H1 (cell line): ENCODE measurements around the gene SCG3. TPM values are rescaled to one million over a fixed set of nuclear protein-coding genes. Genes with fewer than 3 reads are reported as not detected.

ENCODE experiments used
- CTCF ChIA-PET: fragments of 300-600 bp; sonication (Branson Sonifier 250); formaldehyde crosslinking; loops from one replicate; lab custom pipeline; 2021; ENCODE audit not compliant: partially characterized antibody; lab: Charles Lee
- POLR2A ChIA-PET: fragments of 300-600 bp; sonication (Branson Sonifier 250); formaldehyde crosslinking; loops from one replicate; lab custom pipeline; 2021; ENCODE audit warnings: inconsistent platforms; ENCODE audit not compliant: partially characterized antibody; lab: Charles Lee
- DNase-seq, 2 experiments: peaks; one replicate each; pipeline versions ENCODE4 v3.0.0 to v3.0.0-alpha.2; 2010 to 2022; ENCODE audit warnings: low spot score in 2 of 2, low read depth in 1 of 2, mixed read lengths in 1 of 2
- FAIRE-seq: peaks from 2 replicates; lab custom pipeline; 2011; peaks lifted over from hg19 to GRCh38; lab: Jason Lieb, UNC
- H2AFZ ChIP-seq: 2 replicates; pipeline ENCODE4 v1.8.1; 2012; ENCODE audit warnings: low read length, inconsistent platforms
- H2AK5ac ChIP-seq: 2 replicates; pipeline ENCODE4 v1.6.1; 2013; ENCODE audit warnings: low read depth, low read length
- H2BK120ac ChIP-seq: replicated peaks from 2 replicates; pipeline ENCODE3; 2013; ENCODE audit warnings: low read depth, low read length, inconsistent platforms
- H2BK12ac ChIP-seq: 2 replicates; pipeline ENCODE4 v1.6.1; 2013; ENCODE audit warnings: low read depth, low read length
- H2BK15ac ChIP-seq: 2 replicates; pipeline ENCODE4 v1.6.1; 2013; ENCODE audit warnings: low read length
- H2BK20ac ChIP-seq: 2 replicates; pipeline ENCODE4 v1.6.1; 2013; ENCODE audit warnings: low read length
- H2BK5ac ChIP-seq: 2 replicates; pipeline ENCODE4 v1.6.1; 2013; ENCODE audit warnings: low read depth, low read length
- H3K14ac ChIP-seq: 2 replicates; pipeline ENCODE4 v1.6.1; 2013; ENCODE audit warnings: inconsistent platforms; ENCODE audit not compliant: insufficient read length
- H3K18ac ChIP-seq: 2 replicates; pipeline ENCODE4 v1.6.1; 2013; ENCODE audit warnings: low read length; ENCODE audit errors: extremely low read depth
- H3K23ac ChIP-seq: 2 replicates; pipeline ENCODE4 v1.6.1; 2013; ENCODE audit warnings: inconsistent platforms; ENCODE audit not compliant: insufficient read length
- H3K23me2 ChIP-seq: 2 replicates; pipeline ENCODE4 v1.6.1; 2013; ENCODE audit warnings: low read depth, low read length
- H3K27ac ChIP-seq: 2 replicates; pipeline ENCODE4 v1.6.1; 2011; ENCODE audit warnings: low read depth, low read length, inconsistent platforms
- H3K27me3 ChIP-seq, 4 experiments: replicated peaks in 1 of 4; 1 replicate in 1 of 4; 2 replicates in 3 of 4; pipeline versions ENCODE4 v1.6.1 to v1.8.1; 2011 to 2013; ENCODE audit warnings: low read length in 3 of 4, mild to moderate bottlenecking in 3 of 4, inconsistent platforms in 2 of 4, mixed read lengths in 2 of 4, moderate library complexity in 1 of 4; ENCODE audit not compliant: control insufficient read depth in 3 of 4, insufficient read depth in 3 of 4; ENCODE audit errors: extremely low read depth in 1 of 4
- H3K36me3 ChIP-seq, 4 experiments: 2 replicates each; pipeline versions ENCODE4 v1.6.1 to v1.8.1; 2011 to 2013; ENCODE audit warnings: mild to moderate bottlenecking in 4 of 4, low read length in 3 of 4, moderate library complexity in 2 of 4, control low read depth in 1 of 4, inconsistent platforms in 1 of 4; ENCODE audit not compliant: insufficient read depth in 4 of 4, control insufficient read depth in 2 of 4
- H3K4ac ChIP-seq: replicated peaks from 2 replicates; pipeline ENCODE3; 2013; ENCODE audit warnings: low read length, low read depth, mixed read lengths, inconsistent platforms; ENCODE audit not compliant: insufficient read length
- H3K4me1 ChIP-seq, 4 experiments: replicated peaks in 1 of 4; 1 replicate in 1 of 4; 2 replicates in 3 of 4; pipeline versions ENCODE4 v1.6.1 to v1.8.1; 2011 to 2013; ENCODE audit warnings: low read length in 3 of 4, inconsistent platforms in 2 of 4, mixed read lengths in 1 of 4; ENCODE audit not compliant: insufficient read depth in 4 of 4, control insufficient read depth in 3 of 4
- H3K4me2 ChIP-seq, 2 experiments: 2 replicates each; pipeline versions ENCODE4 v1.6.1 to v1.8.1; 2011 to 2013; ENCODE audit warnings: low read depth in 2 of 2, low read length in 2 of 2, control low read depth in 1 of 2, inconsistent platforms in 1 of 2, mild to moderate bottlenecking in 1 of 2; ENCODE audit not compliant: insufficient read depth in 1 of 2
- H3K4me3 ChIP-seq, 4 experiments: fragments of 200-600, 300-600 bp in 1 of 4; sonication (generic), shearing (Covaris generic), sonication (Bioruptor Twin) in 1 of 4; 2 replicates each; pipeline versions ENCODE4 v1.5.1 to v1.8.1; 2011 to 2016; ENCODE audit warnings: low read length in 4 of 4, low read depth in 3 of 4, control low read depth in 2 of 4, inconsistent platforms in 2 of 4, mild to moderate bottlenecking in 2 of 4, mixed read lengths in 1 of 4, moderate library complexity in 1 of 4; ENCODE audit not compliant: insufficient read depth in 2 of 4; ENCODE audit errors: extremely low read depth in 1 of 4
- H3K56ac ChIP-seq: replicated peaks from 2 replicates; pipeline ENCODE3; 2013; ENCODE audit warnings: low read depth, mild to moderate bottlenecking, mixed read lengths, low read length, inconsistent platforms; ENCODE audit not compliant: insufficient read length
- H3K79me1 ChIP-seq: 2 replicates; pipeline ENCODE4 v1.6.1; 2013; ENCODE audit warnings: low read depth, low read length, control low read depth
- H3K79me2 ChIP-seq, 2 experiments: 2 replicates each; pipeline versions ENCODE4 v1.6.1 to v1.8.1; 2012 to 2013; ENCODE audit warnings: low read length in 2 of 2, mild to moderate bottlenecking in 2 of 2, inconsistent platforms in 1 of 2; ENCODE audit not compliant: insufficient read depth in 2 of 2, control insufficient read depth in 1 of 2
- H3K9ac ChIP-seq, 4 experiments: replicated peaks in 1 of 4; 1 replicate in 1 of 4; 2 replicates in 3 of 4; pipeline versions ENCODE4 v1.6.1 to v1.8.1; 2011 to 2013; ENCODE audit warnings: low read depth in 3 of 4, low read length in 3 of 4, control low read depth in 2 of 4, mild to moderate bottlenecking in 2 of 4, moderate library complexity in 2 of 4, inconsistent platforms in 1 of 4; ENCODE audit errors: extremely low read depth in 1 of 4
- H3K9me3 ChIP-seq, 2 experiments: 2 replicates each; pipeline versions ENCODE4 v1.6.1 to v1.8.1; 2012 to 2013; ENCODE audit warnings: mild to moderate bottlenecking in 2 of 2, moderate library complexity in 2 of 2, control low read depth in 1 of 2, inconsistent platforms in 1 of 2, low read depth in 1 of 2, low read length in 1 of 2, mixed read lengths in 1 of 2; ENCODE audit not compliant: insufficient read depth in 2 of 2
- H4K20me1 ChIP-seq, 2 experiments: replicated peaks in 1 of 2; 2 replicates each; pipeline versions ENCODE3 to v1.8.1; 2011 to 2013; ENCODE audit warnings: inconsistent platforms in 2 of 2, low read length in 2 of 2, mild to moderate bottlenecking in 1 of 2; ENCODE audit not compliant: insufficient read depth in 2 of 2, control insufficient read depth in 1 of 2
- H4K5ac ChIP-seq: 2 replicates; pipeline ENCODE4 v1.6.1; 2013; ENCODE audit warnings: low read length, low read depth, mixed read lengths, inconsistent platforms; ENCODE audit not compliant: insufficient read length
- H4K8ac ChIP-seq: 2 replicates; pipeline ENCODE4 v1.8.0; 2013; ENCODE audit warnings: mild to moderate bottlenecking, moderate library complexity, low read length, inconsistent platforms; ENCODE audit not compliant: insufficient read depth; ENCODE audit errors: extremely low read depth
- H4K91ac ChIP-seq: replicated peaks from 2 replicates; pipeline ENCODE3; 2013; ENCODE audit warnings: low read length, mixed read lengths, inconsistent platforms; ENCODE audit not compliant: insufficient read length
- CBX8 ChIP-seq: fragments of 300-800, 300-1000 bp; sonication (generic); IDR thresholded peaks from 2 replicates; pipeline ENCODE4 v1.7.1; 2016; ENCODE audit warnings: low read depth, low read length, borderline replicate concordance
- whole genome bisulfite sequencing, 2 experiments: shearing (Covaris generic) in 1 of 2; methylation state at CpG; one replicate each; pipeline versions ENCODE4 v1.1.6 to v1.1.7; 2013 to 2015; ENCODE audit warnings: low lambda C conversion rate in 2 of 2, mixed read lengths in 2 of 2, inconsistent platforms in 1 of 2, low coverage in 1 of 2, missing lambda C conversion rate in 1 of 2; ENCODE audit not compliant: insufficient replicate concordance in 2 of 2, insufficient coverage in 1 of 2, insufficient read length in 1 of 2; ENCODE audit errors: extremely low coverage in 1 of 2, missing lambda C conversion rate in 1 of 2; 5-methylcytosine and 5-hydroxymethylcytosine counted together
- polyA plus RNA-seq, 7 experiments: library from polyadenylated mRNA; depleted of rRNA in 3 of 7; stranded (reverse) in 5 of 7; unstranded in 2 of 7; fragments of >200 nt in 5 of 7; fragments of 200-250 nt in 2 of 7; gene quantifications; 1 replicate in 5 of 7; 2 replicates in 1 of 7; 4 replicates in 1 of 7; pipeline versions ENCODE4 v1.2.1 to v1.2.3, GENCODE V29; 2011 to 2013; ENCODE audit warnings: missing spikeins in 2 of 7, mixed read lengths in 2 of 7
- total RNA-seq: library from RNA; stranded (reverse); fragmentation: NEBNext Ultra II Directional; extraction: Animal tissue kit (Norgen Biotek cat#: 25700); gene quantifications from 2 replicates; pipeline ENCODE4 v1.2.1, GENCODE V29; 2021
- TF ChIP-seq, protein P1 (sequence below): IDR thresholded peaks from 2 replicates; pipeline ENCODE4 v1.6.1; 2012; ENCODE audit warnings: inconsistent platforms

SCG3 gene
- total and polyA plus RNA-seq, 2 of the 8 experiments (the other 6 are each of a cell fraction or from before 2014, with no cell fraction given) = 5.2 to 45.9 TPM

DNA sequence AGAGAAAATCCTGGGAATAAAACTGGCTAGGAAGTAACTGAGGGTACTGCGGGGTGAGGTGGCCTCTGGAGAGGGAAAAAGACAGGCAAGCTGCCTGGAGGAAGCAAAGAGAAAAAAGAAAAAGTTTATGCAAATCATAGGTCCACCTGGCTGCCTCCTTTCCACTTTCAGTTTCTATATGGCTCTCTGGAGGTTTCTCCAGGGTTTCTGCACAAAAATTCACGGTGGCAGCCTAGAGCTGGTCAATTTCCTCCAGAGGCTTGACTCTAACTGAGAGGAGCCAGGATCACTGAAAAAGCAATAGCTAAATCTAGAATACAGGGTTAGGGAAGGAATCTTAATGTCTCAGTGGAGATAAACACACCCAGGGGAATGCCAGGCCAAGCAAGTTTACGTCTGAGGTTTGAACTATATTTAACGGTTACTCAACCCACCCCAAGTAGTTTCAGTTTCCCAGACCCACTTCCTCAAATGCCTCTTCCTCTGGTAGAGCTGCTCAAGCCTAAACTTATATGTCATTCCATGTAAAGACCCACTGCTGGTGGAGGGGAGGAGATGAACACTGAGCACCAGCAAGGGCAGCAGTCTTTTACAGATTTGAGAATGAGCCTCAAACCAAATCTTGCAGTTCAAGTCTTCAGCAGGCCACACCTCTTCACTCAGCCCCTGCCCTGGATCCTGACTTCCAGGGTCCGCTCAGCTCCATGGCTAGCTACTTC is 50.4 kb downstream of the SCG3 start:
- H3K14ac ChIP-seq = no peak overlapping the region
- H4K8ac ChIP-seq = no peak overlapping the region
- no peak overlapping the region for H3K4me2 ChIP-seq
- H3K18ac ChIP-seq = no peak overlapping the region
- no peak overlapping the region for H2BK15ac ChIP-seq
- H3K79me2 ChIP-seq = no peaks in the 10 kb centered on the region
- no peak overlapping the region for H2BK20ac ChIP-seq
- H2BK12ac ChIP-seq = no peak overlapping the region
- no peak overlapping the region for H3K27ac ChIP-seq
- H2AK5ac ChIP-seq = no peak overlapping the region
- FAIRE-seq (no peak), DNase-seq (no peak)
- peaks cover 1% of the 10 kb centered on the region for H3K23me2 ChIP-seq
- H2BK5ac ChIP-seq = no peak overlapping the region
- no peak overlapping the region for H3K9ac ChIP-seq
- WGBS, 2 experiments = 88% methylated on average over 5 of the region's 5 CpGs; no CpG with 5 or more reads in 1 of the 2 experiments
- no peak overlapping the region for H3K56ac ChIP-seq
- H3K4ac ChIP-seq = no peak overlapping the region
- no peak overlapping the region for H4K5ac ChIP-seq
- H3K4me1 ChIP-seq = peaks cover 2 to 7% (median 4%) of the 10 kb centered on the region in 4 experiments; a peak in 5 of 7 replicates
- no peaks in the 10 kb centered on the region for H3K36me3 ChIP-seq
- no peak overlapping the region for H2BK120ac ChIP-seq
- peaks cover 0 to 1% of the 10 kb centered on the region in 2 experiments for H4K20me1 ChIP-seq
- H3K4me3 ChIP-seq = no peak overlapping the region
- H4K91ac ChIP-seq = no peak overlapping the region
- H2AFZ ChIP-seq = no peak overlapping the region
- H3K27me3 ChIP-seq = peaks cover 1 to 8% (median 4%) of the 10 kb centered on the region in 4 experiments
- CTCF ChIA-PET = interaction anchor here (0.9 to 3.9 kb wide), 3 partner anchors 44 to 186 kb away, joined by 3 to 16 read pairs (median 9); no protein-coding TSS in a partner anchor
- POLR2A ChIA-PET = no interaction called here
- no peak overlapping the region for H3K23ac ChIP-seq
- no peaks in the 10 kb centered on the region for H3K79me1 ChIP-seq
- no peaks in the 10 kb centered on the region for H3K9me3 ChIP-seq
- no peak for TF ChIP-seq CBX8
- TF ChIP-seq, protein P1, sequence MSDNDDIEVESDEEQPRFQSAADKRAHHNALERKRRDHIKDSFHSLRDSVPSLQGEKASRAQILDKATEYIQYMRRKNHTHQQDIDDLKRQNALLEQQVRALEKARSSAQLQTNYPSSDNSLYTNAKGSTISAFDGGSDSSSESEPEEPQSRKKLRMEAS = no peak
